ENCODE data around the gene CADPS. TPM values are rescaled to one million over a fixed set of nuclear protein-coding genes. Genes with fewer than 3 reads are reported as not detected.

Gene CADPS
- polyA plus RNA-seq, 1 of the 3 experiments (the other 2 are of a cell fraction), result 5.8 TPM

DNA sequence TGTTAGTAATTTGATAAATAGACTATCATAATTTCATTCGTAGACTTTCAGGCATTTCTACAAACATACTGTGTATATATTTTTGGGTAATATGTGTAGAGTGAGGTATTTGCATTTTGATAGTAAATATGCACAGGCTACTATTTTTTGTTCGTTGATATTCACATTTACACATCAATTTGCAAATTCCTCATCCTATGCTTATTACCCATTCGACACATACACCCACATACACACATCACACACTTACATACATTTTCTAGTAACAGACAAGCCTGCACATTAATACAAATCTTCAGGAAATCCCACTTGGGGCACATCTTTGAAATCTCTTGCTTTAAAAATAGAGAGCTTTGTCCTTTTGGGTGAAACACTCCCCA, 373.9 kb downstream of the CADPS start:
- Histone ChIP-seq H3K36me3 (replicated peaks in 1 of 2; ENCODE audit: control insufficient read depth in 1 of 2, insufficient read depth in 2 of 2, low read length in 1 of 2) (no peaks in the 10 kb centered on the region), H2AFZ (ENCODE audit: low read depth) (no peak overlapping the region), H3K4me1 (ENCODE audit: control insufficient read depth in 1 of 2, insufficient read depth in 2 of 2, low read depth in 1 of 2, low read length in 1 of 2) (peaks cover 0 to 3% of the 10 kb centered on the region in 2 experiments; a peak in 1 of 4 replicates), H3K9me2 (no peaks in the 10 kb centered on the region), H3K9ac (no peak overlapping the region), H3K9me3 (no peaks in the 10 kb centered on the region), H3K4me3 (ENCODE audit: low read depth in 2 of 2, low read length in 1 of 2) (no peak overlapping the region), H3K79me2 (ENCODE audit: insufficient read depth) (no peaks in the 10 kb centered on the region), H3K27me3 (ENCODE audit: insufficient read depth) (no peaks in the 10 kb centered on the region), H3K27ac (ENCODE audit: low read depth in 2 of 2, low read length in 1 of 2) (no peak overlapping the region), H3K4me2 (no peak overlapping the region), H3F3A (replicated peaks; ENCODE audit: insufficient read depth) (no peaks in the 10 kb centered on the region), H4K20me1 (ENCODE audit: insufficient read depth) (no peaks in the 10 kb centered on the region)
- ChIA-PET CTCF (no interaction called here), POLR2A (no interaction called here)
- TF ChIP-seq POLR2AphosphoS5 (IDR thresholded peaks at IDR 0.05; ENCODE audit: low read depth, low read length) (no peak), YY1 (IDR thresholded peaks at IDR 0.05; ENCODE audit: low read depth) (no peak), TAF1 (IDR thresholded peaks at IDR 0.05; ENCODE audit: borderline replicate concordance, low read depth, low read length) (no peak), EZH2phosphoT487 (IDR thresholded peaks at IDR 0.05; ENCODE audit: borderline replicate concordance, low read depth) (no peak), EP300 (IDR thresholded peaks at IDR 0.05; ENCODE audit: borderline replicate concordance in 1 of 2, low read depth in 1 of 2, low read length in 1 of 2) (no peak), RXRA (IDR thresholded peaks at IDR 0.05; ENCODE audit: borderline replicate concordance, low read depth) (no peak), NFIC (IDR thresholded peaks at IDR 0.05; ENCODE audit: borderline replicate concordance) (no peak), FOXM1 (IDR thresholded peaks at IDR 0.05; ENCODE audit: low read depth) (no peak), GABPA (IDR thresholded peaks at IDR 0.05; ENCODE audit: low read depth) (no peak), RFX5 (IDR thresholded peaks at IDR 0.05; ENCODE audit: low read length) (no peak), NRF1 (IDR thresholded peaks at IDR 0.05; ENCODE audit: low read depth, low read length) (no peak), TCF12 (IDR thresholded peaks at IDR 0.05) (no peak), SMC3 (IDR thresholded peaks at IDR 0.05; ENCODE audit: low read depth, low read length) (no peak), FOXJ3 (CRISPR knock-in tag; IDR thresholded peaks at IDR 0.05) (no peak), MXI1 (IDR thresholded peaks at IDR 0.05; ENCODE audit: low read depth, low read length) (no peak)
- TF ChIP-seq, protein P1, sequence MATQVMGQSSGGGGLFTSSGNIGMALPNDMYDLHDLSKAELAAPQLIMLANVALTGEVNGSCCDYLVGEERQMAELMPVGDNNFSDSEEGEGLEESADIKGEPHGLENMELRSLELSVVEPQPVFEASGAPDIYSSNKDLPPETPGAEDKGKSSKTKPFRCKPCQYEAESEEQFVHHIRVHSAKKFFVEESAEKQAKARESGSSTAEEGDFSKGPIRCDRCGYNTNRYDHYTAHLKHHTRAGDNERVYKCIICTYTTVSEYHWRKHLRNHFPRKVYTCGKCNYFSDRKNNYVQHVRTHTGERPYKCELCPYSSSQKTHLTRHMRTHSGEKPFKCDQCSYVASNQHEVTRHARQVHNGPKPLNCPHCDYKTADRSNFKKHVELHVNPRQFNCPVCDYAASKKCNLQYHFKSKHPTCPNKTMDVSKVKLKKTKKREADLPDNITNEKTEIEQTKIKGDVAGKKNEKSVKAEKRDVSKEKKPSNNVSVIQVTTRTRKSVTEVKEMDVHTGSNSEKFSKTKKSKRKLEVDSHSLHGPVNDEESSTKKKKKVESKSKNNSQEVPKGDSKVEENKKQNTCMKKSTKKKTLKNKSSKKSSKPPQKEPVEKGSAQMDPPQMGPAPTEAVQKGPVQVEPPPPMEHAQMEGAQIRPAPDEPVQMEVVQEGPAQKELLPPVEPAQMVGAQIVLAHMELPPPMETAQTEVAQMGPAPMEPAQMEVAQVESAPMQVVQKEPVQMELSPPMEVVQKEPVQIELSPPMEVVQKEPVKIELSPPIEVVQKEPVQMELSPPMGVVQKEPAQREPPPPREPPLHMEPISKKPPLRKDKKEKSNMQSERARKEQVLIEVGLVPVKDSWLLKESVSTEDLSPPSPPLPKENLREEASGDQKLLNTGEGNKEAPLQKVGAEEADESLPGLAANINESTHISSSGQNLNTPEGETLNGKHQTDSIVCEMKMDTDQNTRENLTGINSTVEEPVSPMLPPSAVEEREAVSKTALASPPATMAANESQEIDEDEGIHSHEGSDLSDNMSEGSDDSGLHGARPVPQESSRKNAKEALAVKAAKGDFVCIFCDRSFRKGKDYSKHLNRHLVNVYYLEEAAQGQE (IDR thresholded peaks at IDR 0.05; ENCODE audit: low read depth, low read length), result no peak
- TF ChIP-seq, protein P2, sequence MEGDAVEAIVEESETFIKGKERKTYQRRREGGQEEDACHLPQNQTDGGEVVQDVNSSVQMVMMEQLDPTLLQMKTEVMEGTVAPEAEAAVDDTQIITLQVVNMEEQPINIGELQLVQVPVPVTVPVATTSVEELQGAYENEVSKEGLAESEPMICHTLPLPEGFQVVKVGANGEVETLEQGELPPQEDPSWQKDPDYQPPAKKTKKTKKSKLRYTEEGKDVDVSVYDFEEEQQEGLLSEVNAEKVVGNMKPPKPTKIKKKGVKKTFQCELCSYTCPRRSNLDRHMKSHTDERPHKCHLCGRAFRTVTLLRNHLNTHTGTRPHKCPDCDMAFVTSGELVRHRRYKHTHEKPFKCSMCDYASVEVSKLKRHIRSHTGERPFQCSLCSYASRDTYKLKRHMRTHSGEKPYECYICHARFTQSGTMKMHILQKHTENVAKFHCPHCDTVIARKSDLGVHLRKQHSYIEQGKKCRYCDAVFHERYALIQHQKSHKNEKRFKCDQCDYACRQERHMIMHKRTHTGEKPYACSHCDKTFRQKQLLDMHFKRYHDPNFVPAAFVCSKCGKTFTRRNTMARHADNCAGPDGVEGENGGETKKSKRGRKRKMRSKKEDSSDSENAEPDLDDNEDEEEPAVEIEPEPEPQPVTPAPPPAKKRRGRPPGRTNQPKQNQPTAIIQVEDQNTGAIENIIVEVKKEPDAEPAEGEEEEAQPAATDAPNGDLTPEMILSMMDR (IDR thresholded peaks at IDR 0.05), result no peak
- TF ChIP-seq, protein P3, sequence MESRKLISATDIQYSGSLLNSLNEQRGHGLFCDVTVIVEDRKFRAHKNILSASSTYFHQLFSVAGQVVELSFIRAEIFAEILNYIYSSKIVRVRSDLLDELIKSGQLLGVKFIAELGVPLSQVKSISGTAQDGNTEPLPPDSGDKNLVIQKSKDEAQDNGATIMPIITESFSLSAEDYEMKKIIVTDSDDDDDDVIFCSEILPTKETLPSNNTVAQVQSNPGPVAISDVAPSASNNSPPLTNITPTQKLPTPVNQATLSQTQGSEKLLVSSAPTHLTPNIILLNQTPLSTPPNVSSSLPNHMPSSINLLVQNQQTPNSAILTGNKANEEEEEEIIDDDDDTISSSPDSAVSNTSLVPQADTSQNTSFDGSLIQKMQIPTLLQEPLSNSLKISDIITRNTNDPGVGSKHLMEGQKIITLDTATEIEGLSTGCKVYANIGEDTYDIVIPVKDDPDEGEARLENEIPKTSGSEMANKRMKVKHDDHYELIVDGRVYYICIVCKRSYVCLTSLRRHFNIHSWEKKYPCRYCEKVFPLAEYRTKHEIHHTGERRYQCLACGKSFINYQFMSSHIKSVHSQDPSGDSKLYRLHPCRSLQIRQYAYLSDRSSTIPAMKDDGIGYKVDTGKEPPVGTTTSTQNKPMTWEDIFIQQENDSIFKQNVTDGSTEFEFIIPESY (IDR thresholded peaks at IDR 0.05; ENCODE audit: borderline replicate concordance, low read depth), result no peak
- TF ChIP-seq, protein P4, sequence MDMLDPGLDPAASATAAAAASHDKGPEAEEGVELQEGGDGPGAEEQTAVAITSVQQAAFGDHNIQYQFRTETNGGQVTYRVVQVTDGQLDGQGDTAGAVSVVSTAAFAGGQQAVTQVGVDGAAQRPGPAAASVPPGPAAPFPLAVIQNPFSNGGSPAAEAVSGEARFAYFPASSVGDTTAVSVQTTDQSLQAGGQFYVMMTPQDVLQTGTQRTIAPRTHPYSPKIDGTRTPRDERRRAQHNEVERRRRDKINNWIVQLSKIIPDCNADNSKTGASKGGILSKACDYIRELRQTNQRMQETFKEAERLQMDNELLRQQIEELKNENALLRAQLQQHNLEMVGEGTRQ (IDR thresholded peaks at IDR 0.05; ENCODE audit: borderline replicate concordance, low read depth, low read length), result no peak
- no peak for DNase-seq
- 55% methylated on average over 3 of the region's 3 CpGs for WGBS (ENCODE audit: low lambda C conversion rate)

All from SK-N-SH (cell line).